ENCODE measurements around the gene STK25. TPM values are rescaled to one million over a fixed set of nuclear protein-coding genes. Genes with fewer than 3 reads are reported as not detected.

Gene STK25
- total RNA-seq, 6 experiments from 2014 or later = 51.0 to 99.1 (median 63.5) TPM

GRCh38 chr2:241540771-241541561, 32.6 kb upstream of the STK25 start:
- H3K27ac ChIP-seq = no peak overlapping the region
- intact Hi-C loops (cut with DNase I) = no loop called here
- peaks cover 0 to 7% (median 0%) of the 10 kb centered on the region in 4 donors for H3K4me1 ChIP-seq
- TF ChIP-seq POLR2A (IDR thresholded peaks at IDR 0.05) (no peak), CTCF (IDR thresholded peaks at IDR 0.05) (no peak)
- peak; percentile 67 to 75 (median 70) for ATAC-seq
- DNase-seq = peak in 2 of 3 donors; percentile 34 to 58
- no peaks in the 10 kb centered on the region for H3K9me3 ChIP-seq
- no peaks in the 10 kb centered on the region for H3K27me3 ChIP-seq
- 30% methylated on average over 18 of the region's 68 CpGs for WGBS (ENCODE audit: insufficient coverage, low coverage, low lambda C conversion rate, missing lambda C conversion rate)
- no peaks in the 10 kb centered on the region for H3K36me3 ChIP-seq
- no peak overlapping the region for H3K4me3 ChIP-seq

- H3K4me1 ChIP-seq = peaks cover 0 to 7% (median 0%) of the 10 kb centered on the region in 4 donors
- no peaks in the 10 kb centered on the region for H3K36me3 ChIP-seq
- H3K4me3 ChIP-seq = no peak overlapping the region
- H3K27ac ChIP-seq = no peak overlapping the region
- peak in 1 of 3 donors; percentile 32 for DNase-seq
- no peaks in the 10 kb centered on the region for H3K27me3 ChIP-seq
- H3K9me3 ChIP-seq = no peaks in the 10 kb centered on the region
- 61% methylated on average over 6 of the region's 10 CpGs for WGBS (ENCODE audit: insufficient coverage, low coverage, low lambda C conversion rate, missing lambda C conversion rate)
- intact Hi-C loops (cut with DNase I) = no loop called here
- TF ChIP-seq POLR2A (IDR thresholded peaks at IDR 0.05) = no peak
- no peak for TF ChIP-seq CTCF (IDR thresholded peaks at IDR 0.05)
- ATAC-seq = no peak
Observed at GRCh38 chr2:241540401-241540770, 32.0 kb upstream of the STK25 start.

GRCh38 chr2:241539616-241540374, 31.4 kb upstream of the STK25 start:
- no peaks in the 10 kb centered on the region for H3K27me3 ChIP-seq
- no peaks in the 10 kb centered on the region for H3K9me3 ChIP-seq
- DNase-seq = peak in 1 of 3 donors; percentile 25
- WGBS (ENCODE audit: insufficient coverage, low coverage, low lambda C conversion rate, missing lambda C conversion rate) = no CpG with 5 or more reads among the region's 11 CpGs
- no peak overlapping the region for H3K27ac ChIP-seq
- no peak overlapping the region for H3K4me3 ChIP-seq
- TF ChIP-seq CTCF (IDR thresholded peaks at IDR 0.05) (no peak), POLR2A (IDR thresholded peaks at IDR 0.05) (no peak)
- intact Hi-C loops (cut with DNase I) = no loop called here
- peaks cover 0 to 7% (median 0%) of the 10 kb centered on the region in 4 donors for H3K4me1 ChIP-seq
- H3K36me3 ChIP-seq = no peaks in the 10 kb centered on the region
- no peak for ATAC-seq

GRCh38 chr2:241538838-241539615, 30.6 kb upstream of the STK25 start:
- peaks cover 0 to 7% (median 0%) of the 10 kb centered on the region in 4 donors for H3K4me1 ChIP-seq
- TF ChIP-seq CTCF (IDR thresholded peaks at IDR 0.05) (no peak), POLR2A (IDR thresholded peaks at IDR 0.05) (no peak)
- no peak overlapping the region for H3K27ac ChIP-seq
- intact Hi-C loops (cut with DNase I) = no loop called here
- H3K4me3 ChIP-seq = no peak overlapping the region
- H3K9me3 ChIP-seq = no peaks in the 10 kb centered on the region
- ATAC-seq (no peak), DNase-seq (peak in 1 of 3 donors; percentile 23)
- no peaks in the 10 kb centered on the region for H3K36me3 ChIP-seq
- H3K27me3 ChIP-seq = no peaks in the 10 kb centered on the region
- 78% methylated on average over 9 of the region's 15 CpGs for WGBS (ENCODE audit: insufficient coverage, low coverage, low lambda C conversion rate, missing lambda C conversion rate)
